ENCODE results near the gene PRSS50. TPM values are rescaled to one million over a fixed set of nuclear protein-coding genes. Genes with fewer than 3 reads are reported as not detected.

The PRSS50 gene
- total RNA-seq, 1 experiment from 2014 or later, result not detected

GRCh38 chr3:46731795-46732194 lies 14.1 kb upstream of the PRSS50 start:
- Histone ChIP-seq H4K20me1 (ENCODE audit: insufficient read depth) (no peaks in the 10 kb centered on the region), H3K9me2 (ENCODE audit: insufficient read depth) (no peaks in the 10 kb centered on the region), H3K27me3 (ENCODE audit: insufficient read depth, low read length) (no peaks in the 10 kb centered on the region), H3K4me1 (ENCODE audit: control insufficient read depth in 1 of 2, insufficient read depth in 2 of 2, low read length in 2 of 2) (no peaks in the 10 kb centered on the region), H3K4me2 (ENCODE audit: low read length) (no peak overlapping the region), H3K79me2 (ENCODE audit: insufficient read depth, low read length) (no peaks in the 10 kb centered on the region), H3K36me3 (ENCODE audit: control insufficient read depth in 1 of 2, insufficient read depth in 2 of 2, low read length in 2 of 2) (no peaks in the 10 kb centered on the region), H3K9ac (ENCODE audit: low read length) (no peak overlapping the region), H3K27ac (ENCODE audit: low read depth, low read length) (no peak overlapping the region), H3K4me3 (replicated peaks in 1 of 2; ENCODE audit: low read depth in 1 of 2, low read length in 2 of 2) (no peak overlapping the region), H2AFZ (ENCODE audit: low read depth, low read length, poor library complexity, severe bottlenecking) (no peak overlapping the region), H3K9me3 (ENCODE audit: control insufficient read depth in 1 of 2, insufficient read depth in 1 of 2, low read depth in 1 of 2, low read length in 2 of 2) (no peaks in the 10 kb centered on the region)
- DNase-seq (ENCODE audit: low read depth, low spot score) (no peak), ATAC-seq (no peak)
- TF ChIP-seq, protein P1, sequence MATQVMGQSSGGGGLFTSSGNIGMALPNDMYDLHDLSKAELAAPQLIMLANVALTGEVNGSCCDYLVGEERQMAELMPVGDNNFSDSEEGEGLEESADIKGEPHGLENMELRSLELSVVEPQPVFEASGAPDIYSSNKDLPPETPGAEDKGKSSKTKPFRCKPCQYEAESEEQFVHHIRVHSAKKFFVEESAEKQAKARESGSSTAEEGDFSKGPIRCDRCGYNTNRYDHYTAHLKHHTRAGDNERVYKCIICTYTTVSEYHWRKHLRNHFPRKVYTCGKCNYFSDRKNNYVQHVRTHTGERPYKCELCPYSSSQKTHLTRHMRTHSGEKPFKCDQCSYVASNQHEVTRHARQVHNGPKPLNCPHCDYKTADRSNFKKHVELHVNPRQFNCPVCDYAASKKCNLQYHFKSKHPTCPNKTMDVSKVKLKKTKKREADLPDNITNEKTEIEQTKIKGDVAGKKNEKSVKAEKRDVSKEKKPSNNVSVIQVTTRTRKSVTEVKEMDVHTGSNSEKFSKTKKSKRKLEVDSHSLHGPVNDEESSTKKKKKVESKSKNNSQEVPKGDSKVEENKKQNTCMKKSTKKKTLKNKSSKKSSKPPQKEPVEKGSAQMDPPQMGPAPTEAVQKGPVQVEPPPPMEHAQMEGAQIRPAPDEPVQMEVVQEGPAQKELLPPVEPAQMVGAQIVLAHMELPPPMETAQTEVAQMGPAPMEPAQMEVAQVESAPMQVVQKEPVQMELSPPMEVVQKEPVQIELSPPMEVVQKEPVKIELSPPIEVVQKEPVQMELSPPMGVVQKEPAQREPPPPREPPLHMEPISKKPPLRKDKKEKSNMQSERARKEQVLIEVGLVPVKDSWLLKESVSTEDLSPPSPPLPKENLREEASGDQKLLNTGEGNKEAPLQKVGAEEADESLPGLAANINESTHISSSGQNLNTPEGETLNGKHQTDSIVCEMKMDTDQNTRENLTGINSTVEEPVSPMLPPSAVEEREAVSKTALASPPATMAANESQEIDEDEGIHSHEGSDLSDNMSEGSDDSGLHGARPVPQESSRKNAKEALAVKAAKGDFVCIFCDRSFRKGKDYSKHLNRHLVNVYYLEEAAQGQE (IDR thresholded peaks at IDR 0.05; ENCODE audit: low read depth), result no peak
- TF ChIP-seq CEBPB (IDR thresholded peaks at IDR 0.05; ENCODE audit: low read depth) (no peak), TCF7L2 (IDR thresholded peaks at IDR 0.05; ENCODE audit: borderline replicate concordance, extremely low read depth, insufficient read depth, insufficient read length) (no peak), ELF1 (IDR thresholded peaks at IDR 0.05; ENCODE audit: borderline replicate concordance, low read depth) (no peak), ZNF274 (IDR thresholded peaks at IDR 0.05; ENCODE audit: low read depth, low read length) (no peak), CBX3 (IDR thresholded peaks at IDR 0.05; ENCODE audit: low read depth) (no peak)
- intact Hi-C loops (cut with micrococcal nuclease), result no loop called here
- ChIA-PET CTCF (no interaction called here), POLR2A (no interaction called here), RAD21 (ENCODE audit: low non-redundant PET in 1 of 2, low total read pairs in 2 of 2, uncharacterized antibody in 2 of 2, unreplicated experiment in 2 of 2) (no interaction called here)
- BruUV-seq (replicated peaks), result no TSS peak

- no peaks in the 10 kb centered on the region for H3K9me3 ChIP-seq (ENCODE audit: control insufficient read depth in 1 of 2, insufficient read depth in 1 of 2, low read depth in 1 of 2, low read length in 2 of 2)
- no peaks in the 10 kb centered on the region for H4K20me1 ChIP-seq (ENCODE audit: insufficient read depth)
- TF ChIP-seq ZNF274 (IDR thresholded peaks at IDR 0.05; ENCODE audit: low read depth, low read length), result no peak
- TF ChIP-seq, protein P2, sequence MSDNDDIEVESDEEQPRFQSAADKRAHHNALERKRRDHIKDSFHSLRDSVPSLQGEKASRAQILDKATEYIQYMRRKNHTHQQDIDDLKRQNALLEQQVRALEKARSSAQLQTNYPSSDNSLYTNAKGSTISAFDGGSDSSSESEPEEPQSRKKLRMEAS (IDR thresholded peaks at IDR 0.05), result no peak
- TF ChIP-seq EZH2phosphoT487 (IDR thresholded peaks at IDR 0.05; ENCODE audit: borderline replicate concordance), result no peak
- no peak for TF ChIP-seq ATF3 (IDR thresholded peaks at IDR 0.05)
- TF ChIP-seq SP1 (IDR thresholded peaks at IDR 0.05; ENCODE audit: low read depth), result no peak
- no peak for TF ChIP-seq JUND (IDR thresholded peaks at IDR 0.05)
- no peak for TF ChIP-seq FOSL1 (IDR thresholded peaks at IDR 0.05; ENCODE audit: low read depth)
- TF ChIP-seq, protein P3, sequence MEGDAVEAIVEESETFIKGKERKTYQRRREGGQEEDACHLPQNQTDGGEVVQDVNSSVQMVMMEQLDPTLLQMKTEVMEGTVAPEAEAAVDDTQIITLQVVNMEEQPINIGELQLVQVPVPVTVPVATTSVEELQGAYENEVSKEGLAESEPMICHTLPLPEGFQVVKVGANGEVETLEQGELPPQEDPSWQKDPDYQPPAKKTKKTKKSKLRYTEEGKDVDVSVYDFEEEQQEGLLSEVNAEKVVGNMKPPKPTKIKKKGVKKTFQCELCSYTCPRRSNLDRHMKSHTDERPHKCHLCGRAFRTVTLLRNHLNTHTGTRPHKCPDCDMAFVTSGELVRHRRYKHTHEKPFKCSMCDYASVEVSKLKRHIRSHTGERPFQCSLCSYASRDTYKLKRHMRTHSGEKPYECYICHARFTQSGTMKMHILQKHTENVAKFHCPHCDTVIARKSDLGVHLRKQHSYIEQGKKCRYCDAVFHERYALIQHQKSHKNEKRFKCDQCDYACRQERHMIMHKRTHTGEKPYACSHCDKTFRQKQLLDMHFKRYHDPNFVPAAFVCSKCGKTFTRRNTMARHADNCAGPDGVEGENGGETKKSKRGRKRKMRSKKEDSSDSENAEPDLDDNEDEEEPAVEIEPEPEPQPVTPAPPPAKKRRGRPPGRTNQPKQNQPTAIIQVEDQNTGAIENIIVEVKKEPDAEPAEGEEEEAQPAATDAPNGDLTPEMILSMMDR (IDR thresholded peaks at IDR 0.05 in 2 of 3, conservative IDR thresholded peaks at IDR 0.05 in 1 of 3; ENCODE audit: borderline replicate concordance in 1 of 3, insufficient read depth in 1 of 3, low read depth in 2 of 3, low read length in 2 of 3), result no peak
- no peak for TF ChIP-seq ELF1 (IDR thresholded peaks at IDR 0.05; ENCODE audit: borderline replicate concordance, low read depth)
- no peak for TF ChIP-seq CEBPB (IDR thresholded peaks at IDR 0.05; ENCODE audit: low read depth)
- no peak for TF ChIP-seq POLR2A (IDR thresholded peaks at IDR 0.05; ENCODE audit: borderline replicate concordance, extremely low read depth, insufficient read depth, insufficient read length)
- no peak for TF ChIP-seq POLR2AphosphoS5 (IDR thresholded peaks at IDR 0.05; ENCODE audit: low read depth, low read length)
- no peak for TF ChIP-seq RAD21 (IDR thresholded peaks at IDR 0.05; ENCODE audit: low read depth)
- no peak for TF ChIP-seq SRF (IDR thresholded peaks at IDR 0.05; ENCODE audit: low read depth)
- BruUV-seq (replicated peaks), result no TSS peak
- H3K27ac ChIP-seq (ENCODE audit: low read depth, low read length), result no peak overlapping the region
- no peaks in the 10 kb centered on the region for H3K79me2 ChIP-seq (ENCODE audit: insufficient read depth, low read length)
- no peak overlapping the region for H3K4me2 ChIP-seq (ENCODE audit: low read length)
- DNase-seq (ENCODE audit: low read depth, low spot score) (no peak), ATAC-seq (no peak)
- H3K4me3 ChIP-seq (replicated peaks in 1 of 2; ENCODE audit: low read depth in 1 of 2, low read length in 2 of 2), result no peak overlapping the region
- H2AFZ ChIP-seq (ENCODE audit: low read depth, low read length, poor library complexity, severe bottlenecking), result no peak overlapping the region
- H3K27me3 ChIP-seq (ENCODE audit: insufficient read depth, low read length), result no peaks in the 10 kb centered on the region
- POLR2A ChIA-PET, result no interaction called here
- no peak overlapping the region for H3K9ac ChIP-seq (ENCODE audit: low read length)
- no peaks in the 10 kb centered on the region for H3K4me1 ChIP-seq (ENCODE audit: control insufficient read depth in 1 of 2, insufficient read depth in 2 of 2, low read length in 2 of 2)
- RAD21 ChIA-PET (ENCODE audit: low non-redundant PET in 1 of 2, low total read pairs in 2 of 2, uncharacterized antibody in 2 of 2, unreplicated experiment in 2 of 2), result no interaction called here
- no peaks in the 10 kb centered on the region for H3K36me3 ChIP-seq (ENCODE audit: control insufficient read depth in 1 of 2, insufficient read depth in 2 of 2, low read length in 2 of 2)
- CTCF ChIA-PET, result no interaction called here
- intact Hi-C loops (cut with micrococcal nuclease), result no loop called here
- H3K9me2 ChIP-seq (ENCODE audit: insufficient read depth), result no peaks in the 10 kb centered on the region
These were observed 13.2 kb upstream of the PRSS50 start for GRCh38 chr3:46730819-46731218.
